DND-41 (cell line): ENCODE results near the gene DHRS4L2.

Experiments
- CTCF ChIP-seq: IDR thresholded peaks from 2 replicates; pipeline ENCODE4 v1.5.1; 2012; ENCODE audit warnings: borderline replicate concordance, low read length, moderate library complexity, mild to moderate bottlenecking; ENCODE audit not compliant: poor library complexity, severe bottlenecking; ENCODE audit errors: extremely low read depth
- EZH2 ChIP-seq: IDR thresholded peaks from 3 replicates; pipeline ENCODE4 v1.6.1; 2012; ENCODE audit warnings: borderline replicate concordance, low read depth, mild to moderate bottlenecking, moderate library complexity, low read length, inconsistent platforms; ENCODE audit not compliant: severe bottlenecking

- TF ChIP-seq CTCF (no peak), EZH2 (no peak)
These were observed 22.3 kb downstream of the DHRS4L2 start for GRCh38 chr14:24011051-24011450.
